GM18861 (cell line): Measurements from ENCODE around the gene IL33.

ENCODE experiments used
- ATAC-seq: cut with Tn5 transposase; IDR thresholded peaks from one replicate; pipeline ENCODE4 v1.9.1; 2021; ENCODE audit not compliant: unreplicated experiment

IL33 gene

DNA sequence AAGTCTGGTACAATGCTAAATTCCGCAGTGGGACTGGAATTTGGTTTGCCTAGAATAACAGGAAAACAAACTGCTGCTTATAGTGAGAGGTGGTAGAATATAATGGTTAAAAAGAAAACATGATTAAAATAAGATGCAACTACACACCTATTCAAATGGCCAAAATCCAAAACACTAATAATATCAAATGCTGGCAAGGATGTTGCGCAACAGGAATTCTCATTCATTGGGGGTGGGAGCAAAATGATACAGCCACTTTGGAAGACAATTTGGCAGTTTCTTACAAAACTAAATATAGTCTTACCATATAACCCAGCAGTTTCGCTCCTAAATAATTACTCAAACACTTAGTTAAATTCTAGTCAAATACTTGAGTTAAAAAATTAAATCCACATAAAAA is 61.8 kb downstream of the IL33 start:
- no peak for ATAC-seq

DNA sequence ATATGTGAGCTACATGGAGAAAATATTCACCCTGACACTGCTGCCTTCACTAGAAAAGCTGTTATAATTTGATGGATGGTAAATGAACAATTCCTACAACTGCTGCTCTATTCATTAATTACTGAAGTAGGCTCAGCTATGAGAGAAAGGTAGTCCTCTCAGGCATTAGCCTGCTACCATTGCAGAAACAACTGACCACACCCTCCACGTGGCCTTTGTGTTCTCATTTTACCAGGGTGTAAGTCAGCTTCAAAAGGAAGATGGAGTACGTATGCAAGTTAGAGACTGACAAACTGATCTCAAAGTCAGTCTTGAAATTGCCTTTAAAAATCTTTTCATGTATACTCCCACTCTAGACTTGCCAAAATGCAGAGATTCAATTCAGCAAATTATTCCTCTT is 86.3 kb downstream of the IL33 start:
- no peak for ATAC-seq

DNA sequence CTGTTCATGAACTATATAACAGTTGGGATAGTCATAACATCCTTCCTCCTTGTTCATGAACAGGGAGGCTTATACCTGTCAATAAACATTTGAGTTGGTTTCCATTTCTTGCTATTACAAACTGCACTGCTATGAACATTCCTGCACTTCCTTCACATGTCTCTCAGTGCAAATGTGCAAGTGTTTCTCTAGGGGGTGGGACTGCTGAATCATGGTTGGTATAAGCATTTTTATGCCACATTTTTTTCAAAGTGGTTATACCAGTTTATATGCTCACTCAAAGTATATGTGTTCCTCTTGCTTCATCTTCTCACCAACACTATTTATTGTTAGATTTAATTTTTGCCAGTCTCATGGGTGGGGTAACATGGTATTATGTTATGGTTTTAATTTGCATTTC is 86.8 kb downstream of the IL33 start:
- no peak for ATAC-seq

DNA sequence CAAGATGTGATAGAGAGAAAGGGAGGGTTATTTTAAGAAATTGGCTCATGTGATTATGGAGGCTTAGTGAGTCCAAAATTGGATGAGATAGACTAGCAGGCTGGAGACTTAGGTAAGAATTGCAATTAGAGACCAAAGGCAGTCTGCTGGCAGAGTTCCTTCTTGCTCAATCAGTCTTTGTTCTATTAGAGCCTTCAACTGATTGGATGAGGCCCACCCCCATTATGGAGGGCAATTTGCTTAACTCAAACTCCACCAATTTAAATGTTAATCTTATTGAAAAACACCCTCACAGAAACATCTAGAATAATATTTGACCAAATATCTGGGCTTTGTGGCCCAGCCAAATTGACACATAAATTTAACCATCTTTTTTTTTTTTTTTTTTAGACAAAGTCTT is 88.6 kb downstream of the IL33 start:
- no peak for ATAC-seq

DNA sequence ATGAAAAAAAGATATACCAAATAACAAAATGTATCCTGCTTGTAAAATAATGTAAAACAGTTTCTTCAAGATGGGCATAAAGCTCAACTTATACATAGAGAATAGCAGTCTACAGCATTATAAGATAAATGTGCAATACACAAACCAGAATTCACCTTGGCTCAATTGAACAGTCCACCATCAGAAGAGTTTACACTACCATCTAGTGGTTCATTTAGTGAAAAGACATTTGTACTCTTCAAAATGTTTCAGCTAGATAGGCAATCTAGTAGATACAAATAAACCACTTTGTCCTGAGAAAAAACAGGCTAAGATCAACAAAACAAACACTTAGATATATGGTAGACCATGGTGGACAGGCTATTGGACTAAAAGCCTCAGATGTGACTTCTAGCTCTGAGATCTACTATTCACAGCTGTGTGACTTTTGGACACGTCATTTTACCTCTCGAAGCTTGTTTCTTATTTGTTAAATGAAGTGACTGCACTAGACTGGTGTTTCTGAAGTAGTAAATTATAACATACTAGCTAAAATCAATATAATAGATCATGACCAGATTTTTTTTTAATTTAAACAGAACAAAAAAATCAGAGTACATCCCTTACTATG is 90.5 kb downstream of the IL33 start:
- ATAC-seq = no peak
